HCT116 (cell line): ENCODE results near the gene MYLK4. TPM values are rescaled to one million over a fixed set of nuclear protein-coding genes. Genes with fewer than 3 reads are reported as not detected.

Source experiments
- ATAC-seq: fragments of 200-7000 bp; cut with Tn5 transposase; 2 replicates; pipeline ENCODE4 v1.9.1; 2020; ENCODE audit warnings: mild to moderate bottlenecking, moderate library complexity
- BruUV-seq: library from RNA; stranded (reverse); fragments of 400-500 nt; replicated peaks from 2 replicates; lab custom pipeline; 2021; lab: Mats Ljungman, UMichigan
- CTCF ChIA-PET: fragments of 300-600 bp; sonication (Branson Sonifier 250); formaldehyde crosslinking; loops from one replicate; lab custom pipeline; 2021; ENCODE audit warnings: antibody characterized with exemption; lab: Charles Lee
- POLR2A ChIA-PET: fragments of 300-600, 350-600 bp; sonication (Branson Sonifier 250); formaldehyde crosslinking; loops from one replicate; lab custom pipeline; 2021; ENCODE audit warnings: antibody characterized with exemption; lab: Charles Lee
- RAD21 ChIA-PET, 2 experiments: fragments of 300-600 bp; sonication (Branson Sonifier 250); formaldehyde crosslinking; loops; one replicate each; lab custom pipeline; 2023; ENCODE audit warnings: low total read pairs in 2 of 2; ENCODE audit not compliant: uncharacterized antibody in 2 of 2, unreplicated experiment in 2 of 2, low non-redundant PET in 1 of 2; lab: Charles Lee
- DNase-seq: peaks from one replicate; pipeline ENCODE4 v3.0.0-alpha.2; 2010; ENCODE audit warnings: low read depth, low spot score
- H2AFZ ChIP-seq: fragments of 200-600 bp; shearing (Covaris generic), sonication (generic); 2 replicates; pipeline ENCODE4 v1.6.1; 2017; ENCODE audit warnings: low read depth, mixed run types, mixed read lengths, antibody characterized with exemption, low read length; ENCODE audit not compliant: poor library complexity, severe bottlenecking
- H3K27ac ChIP-seq: 2 replicates; pipeline ENCODE4 v1.5.1; 2012; ENCODE audit warnings: low read depth, low read length
- H3K27me3 ChIP-seq: fragments of 200-600 bp; sonication (generic); 2 replicates; pipeline ENCODE4 v1.6.1; 2016; ENCODE audit warnings: mixed run types, low read length, mixed read lengths; ENCODE audit not compliant: insufficient read depth
- H3K36me3 ChIP-seq, 2 experiments: fragments of 200-500 bp in 1 of 2; fragments of 200-600 bp in 1 of 2; sonication (Bioruptor generic) in 1 of 2; sonication (generic) in 1 of 2; 2 replicates each; pipeline versions ENCODE4 v1.5.1 to v1.6.1; 2014 to 2016; ENCODE audit warnings: low read length in 2 of 2, inconsistent platforms in 1 of 2, mixed read lengths in 1 of 2, mixed run types in 1 of 2; ENCODE audit not compliant: insufficient read depth in 2 of 2, control insufficient read depth in 1 of 2
- H3K4me1 ChIP-seq, 2 experiments: fragments of 200-600 bp in 1 of 2; sonication (generic) in 1 of 2; 2 replicates each; pipeline versions ENCODE4 v1.5.1 to v1.6.1; 2012 to 2017; ENCODE audit warnings: low read length in 2 of 2, inconsistent platforms in 1 of 2, mild to moderate bottlenecking in 1 of 2, mixed read lengths in 1 of 2, mixed run types in 1 of 2, moderate library complexity in 1 of 2; ENCODE audit not compliant: insufficient read depth in 2 of 2, control insufficient read depth in 1 of 2
- H3K4me2 ChIP-seq: fragments of 200-600 bp; sonication (generic); 2 replicates; pipeline ENCODE4 v1.6.1; 2017; ENCODE audit warnings: mixed run types, low read length, mixed read lengths
- H3K4me3 ChIP-seq, 2 experiments: fragments of 200-600 bp in 1 of 2; sonication (generic) in 1 of 2; replicated peaks in 1 of 2; 2 replicates each; pipeline ENCODE4 v1.5.1; 2011 to 2016; ENCODE audit warnings: low read length in 2 of 2, control low read depth in 1 of 2, low read depth in 1 of 2, mild to moderate bottlenecking in 1 of 2, mixed read lengths in 1 of 2, mixed run types in 1 of 2
- H3K79me2 ChIP-seq: fragments of 200-600 bp; sonication (generic); 2 replicates; pipeline ENCODE4 v1.6.1; 2017; ENCODE audit warnings: mild to moderate bottlenecking, mixed run types, low read length, moderate library complexity, mixed read lengths; ENCODE audit not compliant: insufficient read depth
- H3K9ac ChIP-seq: fragments of 200-600 bp; sonication (generic); 2 replicates; pipeline ENCODE4 v1.6.1; 2016; ENCODE audit warnings: low read length, mixed read lengths
- H3K9me2 ChIP-seq: fragments of 200-600 bp; sonication (generic), shearing (Covaris generic); 2 replicates; pipeline ENCODE4 v1.6.1; 2017; ENCODE audit warnings: mixed run types, mild to moderate bottlenecking, moderate library complexity; ENCODE audit not compliant: insufficient read depth
- H3K9me3 ChIP-seq, 2 experiments: fragments of 200-500 bp in 1 of 2; fragments of 200-600 bp in 1 of 2; sonication (Bioruptor generic) in 1 of 2; sonication (generic) in 1 of 2; 2 replicates each; pipeline ENCODE4 v1.6.1; 2014 to 2017; ENCODE audit warnings: low read length in 2 of 2, mixed read lengths in 2 of 2, inconsistent platforms in 1 of 2, low read depth in 1 of 2, mild to moderate bottlenecking in 1 of 2, mixed run types in 1 of 2, moderate library complexity in 1 of 2; ENCODE audit not compliant: control insufficient read depth in 1 of 2, insufficient read depth in 1 of 2
- H4K20me1 ChIP-seq: fragments of 200-600 bp; sonication (generic), shearing (Covaris generic); 2 replicates; pipeline ENCODE4 v1.6.1; 2017; ENCODE audit warnings: mixed run types, mild to moderate bottlenecking, moderate library complexity; ENCODE audit not compliant: insufficient read depth
- ATF3 ChIP-seq: IDR thresholded peaks from 2 replicates; pipeline ENCODE4 v1.6.1; 2012
- EZH2 ChIP-seq: fragments of 200-600 bp; sonication (generic); IDR thresholded peaks from 2 replicates; pipeline ENCODE4 v1.6.1; 2017; ENCODE audit warnings: antibody characterized with exemption, mixed run types
- EZH2phosphoT487 ChIP-seq: fragments of 200-600 bp; IDR thresholded peaks from 2 replicates; pipeline ENCODE4 v1.6.1; 2018; ENCODE audit warnings: antibody characterized with exemption, borderline replicate concordance
- MAX ChIP-seq: IDR thresholded peaks from 2 replicates; pipeline ENCODE4 v1.6.1; 2012
- RAD21 ChIP-seq: IDR thresholded peaks from 2 replicates; pipeline ENCODE4 v1.6.1; 2012; ENCODE audit warnings: low read depth, mild to moderate bottlenecking
- REST ChIP-seq: IDR thresholded peaks from 2 replicates; pipeline ENCODE4 v1.6.1; 2012; ENCODE audit warnings: low read depth
- SIN3A ChIP-seq: IDR thresholded peaks from 2 replicates; pipeline ENCODE4 v1.6.1; 2012; ENCODE audit warnings: low read depth
- YY1 ChIP-seq: IDR thresholded peaks from 2 replicates; pipeline ENCODE4 v1.6.1; 2011; ENCODE audit warnings: low read length, low read depth, moderate library complexity, mild to moderate bottlenecking; ENCODE audit not compliant: insufficient replicate concordance; ENCODE audit errors: extremely low read depth
- ZFX ChIP-seq: fragments of 450-650 bp; IDR thresholded peaks from 2 replicates; pipeline ENCODE4 v1.6.1; 2017
- intact Hi-C: fragments of 100-400 bp; cut with micrococcal nuclease; formaldehyde crosslinking; loops from 2 replicates; pipeline ENCODE4 v1.10.0; 2022
- total RNA-seq: library from RNA; stranded (reverse); gene quantifications from one replicate; pipeline ENCODE4 v1.2.1, GENCODE V29; 2021; ENCODE audit not compliant: unreplicated experiment

Gene MYLK4
- total RNA-seq, 1 experiment from 2014 or later, result 0.27 TPM

- TF ChIP-seq EZH2phosphoT487 (no peak), ZFX (no peak)
Measured at GRCh38 chr6:2745246-2745645, 5.5 kb downstream of the MYLK4 start (continued).

- intact Hi-C loops, result loop anchor here (1.0 kb wide), 1 partner anchor 1148 kb away; no protein-coding TSS in a partner anchor
- ChIA-PET RAD21 (no interaction called here), POLR2A (no interaction called here), CTCF (interaction anchor here (1.5 kb wide), 1 partner anchor 10 kb away, joined by 4 read pairs; no protein-coding TSS in a partner anchor)
- no TSS peak for BruUV-seq
- Histone ChIP-seq H2AFZ (no peak overlapping the region), H3K36me3 (no peaks in the 10 kb centered on the region), H3K4me1 (peaks cover 0 to 2% of the 10 kb centered on the region in 2 experiments; a peak in 2 of 4 replicates), H3K9me2 (no peaks in the 10 kb centered on the region), H3K27ac (no peak overlapping the region), H3K27me3 (no peaks in the 10 kb centered on the region), H3K79me2 (no peaks in the 10 kb centered on the region), H3K4me3 (no peak overlapping the region), H3K4me2 (no peak overlapping the region), H3K9me3 (no peaks in the 10 kb centered on the region), H4K20me1 (no peaks in the 10 kb centered on the region), H3K9ac (no peak overlapping the region)
- no peak for TF ChIP-seq RAD21
- TF ChIP-seq YY1, result no peak
- TF ChIP-seq ATF3, result no peak
- no peak for TF ChIP-seq MAX
- no peak for TF ChIP-seq EZH2
- no peak for TF ChIP-seq SIN3A
- TF ChIP-seq REST, result no peak
- no peak for ATAC-seq
- DNase-seq, result no peak
Measured at GRCh38 chr6:2744778-2745177, 5.9 kb downstream of the MYLK4 start.
